K562 (cell line): ENCODE results near the gene ADRB2. TPM values are rescaled to one million over a fixed set of nuclear protein-coding genes. Genes with fewer than 3 reads are reported as not detected.

Source experiments
- ATAC-seq: fragments of 200-7000 bp; cut with Tn5 transposase; 3 replicates; pipeline ENCODE4 v1.9.1; 2020; ENCODE audit warnings: moderate library complexity
- BruUV-seq: library from RNA; stranded (reverse); fragments of 400-500 nt; replicated peaks from 2 replicates; lab custom pipeline; 2021; lab: Mats Ljungman, UMichigan
- CTCF ChIA-PET: fragments of 300-600 bp; formaldehyde crosslinking; extraction: SDS; loops from one replicate; lab custom pipeline; 2021; ENCODE audit warnings: low intra/inter-chr PET ratio; lab: Yijun Ruan, JAX
- POLR2A ChIA-PET: fragments of 300-600, 350-650 bp; sonication (Branson Sonifier 250); formaldehyde crosslinking; extraction: SDS; loops from one replicate; lab custom pipeline; 2021; ENCODE audit warnings: antibody characterized with exemption, inconsistent platforms; lab: Yijun Ruan, JAX
- DNase-seq, 4 experiments: peaks; one replicate each; pipeline versions ENCODE4 v3.0.0 to v3.0.0-alpha.2; 2011 to 2018; ENCODE audit warnings: low spot score in 3 of 4, mixed read lengths in 3 of 4; ENCODE audit errors: extremely low read depth in 1 of 4
- FAIRE-seq: peaks from 2 replicates; lab custom pipeline; 2011; peaks lifted over from hg19 to GRCh38; lab: Jason Lieb, UNC
- H2AFZ ChIP-seq: 2 replicates; pipeline ENCODE4 v1.6.0; 2011; ENCODE audit warnings: low read depth, low read length, control low read depth, inconsistent platforms
- H3K27ac ChIP-seq: fragments of 200-600 bp; 3 replicates; pipeline ENCODE4 v1.8.0; 2011; ENCODE audit warnings: low read depth, mild to moderate bottlenecking, control low read depth, inconsistent platforms, low read length, moderate library complexity, mixed read lengths; ENCODE audit errors: extremely low read depth
- H3K27me3 ChIP-seq, 2 experiments: fragments of 300-600 bp in 1 of 2; 2 replicates in 1 of 2; 3 replicates in 1 of 2; pipeline versions ENCODE4 v1.6.0 to v1.8.0; 2011; ENCODE audit warnings: inconsistent platforms in 2 of 2, low read length in 2 of 2, mild to moderate bottlenecking in 1 of 2, mixed read lengths in 1 of 2, moderate library complexity in 1 of 2; ENCODE audit not compliant: control insufficient read depth in 2 of 2, insufficient read depth in 2 of 2
- H3K36me3 ChIP-seq: fragments of 300-600 bp; 3 replicates; pipeline ENCODE4 v1.8.0; 2011; ENCODE audit warnings: mild to moderate bottlenecking, low read length, inconsistent platforms; ENCODE audit not compliant: control insufficient read depth, insufficient read depth
- H3K4me1 ChIP-seq, 2 experiments: fragments of 200-600 bp in 1 of 2; replicated peaks in 1 of 2; 2 replicates in 1 of 2; 3 replicates in 1 of 2; pipeline versions ENCODE4 v1.5.1 to v1.8.0; 2011; ENCODE audit warnings: inconsistent platforms in 2 of 2, low read length in 2 of 2, mild to moderate bottlenecking in 1 of 2, mixed read lengths in 1 of 2, moderate library complexity in 1 of 2; ENCODE audit not compliant: control insufficient read depth in 2 of 2, insufficient read depth in 2 of 2
- H3K4me2 ChIP-seq: 2 replicates; pipeline ENCODE4 v1.6.1; 2011; ENCODE audit warnings: low read length, control low read depth, inconsistent platforms, mixed read lengths; ENCODE audit not compliant: insufficient read depth
- H3K4me3 ChIP-seq: fragments of 200-600 bp; sonication (generic), shearing (Covaris generic); 2 replicates; pipeline ENCODE4 v1.5.1; 2016; ENCODE audit warnings: control low read depth, inconsistent platforms
- H3K79me2 ChIP-seq: fragments of 200-600 bp; 3 replicates; pipeline ENCODE4 v1.8.0; 2011; ENCODE audit warnings: low read length, inconsistent platforms; ENCODE audit not compliant: control insufficient read depth, insufficient read depth
- H3K9ac ChIP-seq, 2 experiments: 2 replicates each; pipeline versions ENCODE4 v1.6.0 to v1.6.1; 2011; ENCODE audit warnings: low read depth in 2 of 2, low read length in 2 of 2, control low read depth in 1 of 2, inconsistent platforms in 1 of 2, mild to moderate bottlenecking in 1 of 2, mixed read lengths in 1 of 2; ENCODE audit not compliant: insufficient read depth in 1 of 2
- H3K9me1 ChIP-seq: one replicate; pipeline ENCODE4 v1.6.0; 2011; ENCODE audit warnings: inconsistent platforms, mild to moderate bottlenecking, low read length, moderate library complexity; ENCODE audit not compliant: control insufficient read depth, insufficient read depth
- H3K9me3 ChIP-seq: replicated peaks from 2 replicates; pipeline ENCODE4 v1.5.1; 2011; ENCODE audit warnings: low read depth, low read length, inconsistent platforms; ENCODE audit not compliant: control insufficient read depth, insufficient read depth
- H4K20me1 ChIP-seq: replicated peaks from 2 replicates; pipeline ENCODE4 v1.6.1; 2011; ENCODE audit warnings: low read length, inconsistent platforms, mixed read lengths; ENCODE audit not compliant: control insufficient read depth, insufficient read depth
- C11orf30 ChIP-seq: fragments of 450-650 bp; IDR thresholded peaks from 2 replicates; pipeline ENCODE4 v1.6.1; 2016; ENCODE audit warnings: low read depth, mild to moderate bottlenecking
- GATAD2A ChIP-seq: fragments of 450-650 bp; IDR thresholded peaks from 2 replicates; pipeline ENCODE4 v1.6.1; 2017
- HMGN3 ChIP-seq: IDR thresholded peaks from 2 replicates; pipeline ENCODE4 v1.6.1; 2011; ENCODE audit warnings: borderline replicate concordance, low read depth, mild to moderate bottlenecking, mixed read lengths, low read length; ENCODE audit not compliant: insufficient read length; ENCODE audit errors: extremely low read depth
- SMARCC2 ChIP-seq: fragments of 450-650 bp; IDR thresholded peaks from 2 replicates; pipeline ENCODE4 v1.6.1; 2017; ENCODE audit warnings: antibody characterized with exemption, moderate library complexity, mild to moderate bottlenecking, low read depth
- ZNF639 ChIP-seq, 2 experiments: fragments of 200-800 bp in 1 of 2; sonication (Bioruptor generic) in 1 of 2; sonication (generic) in 1 of 2; formaldehyde crosslinking in 1 of 2; IDR thresholded peaks in 1 of 2; conservative IDR thresholded peaks in 1 of 2; 2 replicates each; pipeline versions ENCODE4 v1.5.0 to v1.6.1; 2016 to 2020; ENCODE audit warnings: missing compliant biosample characterization in 1 of 2, missing genetic modification characterization in 1 of 2, missing genetic modification reagents in 1 of 2
- WGBS: fragments of 100-300 bp; shearing (Covaris generic); methylation state at CpG from one replicate; pipeline ENCODE4 v1.1.6; 2016; ENCODE audit warnings: low coverage, mixed read lengths; ENCODE audit not compliant: insufficient coverage; ENCODE audit errors: missing lambda C conversion rate; 5-methylcytosine and 5-hydroxymethylcytosine counted together
- in situ Hi-C: fragments of 300-500 bp; cut with MboI; formaldehyde crosslinking; loops from 4 replicates; pipeline ENCODE4 v1.15.0; 2018; ENCODE audit warnings: inconsistent platforms, mixed read lengths
- intact Hi-C: fragments of 100-400 bp; cut with micrococcal nuclease; formaldehyde crosslinking; loops from 2 replicates; pipeline ENCODE4 v1.14.2; 2022
- polyA plus RNA-seq, 8 experiments: library from polyadenylated mRNA; depleted of rRNA in 4 of 8; stranded (reverse) in 5 of 8; unstranded in 3 of 8; fragments of >200 nt; fragmentation: Nextera tagmentation in 2 of 8; fragmentation: Illumina TruSeq in 1 of 8; extraction: Ambion mirVana in 2 of 8; extraction: Trizol in 1 of 8; gene quantifications; 2 replicates each; pipeline versions ENCODE4 v1.2.1 to v1.2.3, GENCODE V29; 2011 to 2014; ENCODE audit warnings: inconsistent platforms in 1 of 8, missing spikeins in 1 of 8
- total RNA-seq, 7 experiments: library from RNA; depleted of rRNA in 6 of 7; stranded (reverse); fragments of >200 nt in 6 of 7; fragmentation: Illumina TruSeq in 2 of 7; extraction: Trizol in 2 of 7; gene quantifications; 2 replicates each; pipeline versions ENCODE4 v1.2.1 to v1.2.3, GENCODE V29; 2011 to 2021; ENCODE audit warnings: low replicate concordance in 1 of 7

The ADRB2 gene
- total and polyA plus RNA-seq, 9 of the 15 experiments (the other 6 are each of a cell fraction or from before 2014, with no cell fraction given) = 0.01 to 0.18 (median 0.04) TPM; not detected in 2

DNA sequence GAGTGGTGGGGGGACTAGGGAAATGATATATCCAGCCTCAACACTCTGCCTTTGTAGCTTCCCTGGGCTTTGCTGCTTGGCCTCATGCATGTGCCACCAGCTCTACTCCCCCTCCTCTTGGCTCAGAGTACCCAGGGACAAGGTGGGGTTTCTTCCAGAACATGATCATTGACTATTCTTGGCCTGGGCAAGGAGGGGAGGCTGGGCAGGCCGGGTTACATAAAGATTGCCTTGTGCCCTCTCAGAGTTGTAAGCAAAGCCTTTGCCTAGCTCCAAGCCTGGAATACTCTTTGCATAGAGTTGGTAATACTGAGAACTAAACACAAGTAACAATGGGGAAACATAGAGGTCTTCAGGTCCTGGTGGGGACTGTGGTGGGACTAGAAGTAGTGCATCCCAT is 11.9 kb downstream of the ADRB2 start:
- FAIRE-seq (no peak), DNase-seq (no peak), ATAC-seq (no peak)
- no peaks in the 10 kb centered on the region for H3K9me1 ChIP-seq
- no TSS peak for BruUV-seq
- no peak overlapping the region for H3K4me3 ChIP-seq
- ChIA-PET CTCF (no interaction called here), POLR2A (interaction anchor here (0.6 kb wide), 1 partner anchor 525 kb away, joined by 3 read pairs; no protein-coding TSS in a partner anchor)
- H3K9ac ChIP-seq = no peak overlapping the region
- no peak overlapping the region for H3K4me2 ChIP-seq
- no peak overlapping the region for H3K27ac ChIP-seq
- H2AFZ ChIP-seq = no peak overlapping the region
- 0% methylated on average over 1 of the region's 1 CpG for WGBS
- intact Hi-C loops = loop anchor here (10.0 kb wide), 1 partner anchor 156 kb away; no protein-coding TSS in a partner anchor
- H3K9me3 ChIP-seq = no peaks in the 10 kb centered on the region
- no peaks in the 10 kb centered on the region for H3K4me1 ChIP-seq
- TF ChIP-seq C11orf30 = no peak
- no peak for TF ChIP-seq ZNF639 (CRISPR knock-in tag; conservative IDR thresholded peaks at IDR 0.05 in 1 of 2, IDR thresholded peaks at IDR 0.05 in 1 of 2)
- TF ChIP-seq HMGN3 = no peak
- TF ChIP-seq GATAD2A = no peak
- TF ChIP-seq SMARCC2 = no peak
- peaks cover 18 to 32% of the 10 kb centered on the region in 2 experiments; a peak in 4 of 5 replicates for H3K27me3 ChIP-seq
- no peaks in the 10 kb centered on the region for H3K79me2 ChIP-seq
- H4K20me1 ChIP-seq = no peaks in the 10 kb centered on the region
- no peaks in the 10 kb centered on the region for H3K36me3 ChIP-seq
- in situ Hi-C loops = no loop called here
